ENCODE data around the gene MAPKAP1. TPM values are rescaled to one million over a fixed set of nuclear protein-coding genes. Genes with fewer than 3 reads are reported as not detected.
A peak's percentile ranks its signal among the peaks of the same experiment; 100 is the strongest.

MAPKAP1 gene
- total RNA-seq, 1 donor from 2014 or later: 56.6 TPM

GRCh38 chr9:125418404-125418803, 288.6 kb downstream of the MAPKAP1 start:
- H3F3A ChIP-seq (ENCODE audit: low read depth): no peaks in the 10 kb centered on the region
- H3K27me3 Mint-ChIP-seq (ENCODE audit: insufficient read depth, low read depth): peaks cover 4% of the 10 kb centered on the region
- H3K9me3 ChIP-seq (ENCODE audit: low read depth): no peaks in the 10 kb centered on the region
- no peaks in the 10 kb centered on the region for H3K79me2 ChIP-seq (ENCODE audit: low read depth)
- no peaks in the 10 kb centered on the region for H3K4me1 Mint-ChIP-seq
- H3K4me1 ChIP-seq: no peaks in the 10 kb centered on the region
- H3K9ac ChIP-seq: no peak overlapping the region
- H3K4me2 ChIP-seq: no peak overlapping the region
- no peak overlapping the region for H3K4me3 Mint-ChIP-seq
- no peaks in the 10 kb centered on the region for H3K36me3 Mint-ChIP-seq
- H3K9me3 Mint-ChIP-seq: no peaks in the 10 kb centered on the region
- no peak for DNase-seq (ENCODE audit: low spot score)
- H2AFZ ChIP-seq (replicated peaks): no peak overlapping the region
- no peak overlapping the region for H3K27ac Mint-ChIP-seq
- no peaks in the 10 kb centered on the region for H4K20me1 ChIP-seq (ENCODE audit: low read depth)
- no peaks in the 10 kb centered on the region for H3K27me3 ChIP-seq
- no peak overlapping the region for H3K27ac ChIP-seq
- no peaks in the 10 kb centered on the region for H3K36me3 ChIP-seq
- H3K4me3 ChIP-seq: no peak overlapping the region
- TF ChIP-seq CTCF (IDR thresholded peaks at IDR 0.05): no peak
- TF ChIP-seq EZH2 (IDR thresholded peaks at IDR 0.05): no peak
- TF ChIP-seq EZH2phosphoT487 (IDR thresholded peaks at IDR 0.05): no peak

GRCh38 chr9:125416517-125416916, 290.5 kb downstream of the MAPKAP1 start:
- H3K4me3 Mint-ChIP-seq: no peak overlapping the region
- Histone ChIP-seq H3K4me2 (no peak overlapping the region), H3K27me3 (no peaks in the 10 kb centered on the region), H3K36me3 (no peaks in the 10 kb centered on the region), H3K79me2 (ENCODE audit: low read depth) (no peaks in the 10 kb centered on the region), H3F3A (ENCODE audit: low read depth) (no peaks in the 10 kb centered on the region), H4K20me1 (ENCODE audit: low read depth) (no peaks in the 10 kb centered on the region), H3K4me1 (peaks cover 3% of the 10 kb centered on the region), H3K4me3 (no peak overlapping the region), H3K9me3 (ENCODE audit: low read depth) (no peaks in the 10 kb centered on the region), H2AFZ (replicated peaks) (no peak overlapping the region), H3K27ac (no peak overlapping the region), H3K9ac (no peak overlapping the region)
- H3K27me3 Mint-ChIP-seq (ENCODE audit: insufficient read depth, low read depth): peaks cover 6% of the 10 kb centered on the region
- no peaks in the 10 kb centered on the region for H3K36me3 Mint-ChIP-seq
- TF ChIP-seq EZH2phosphoT487 (IDR thresholded peaks at IDR 0.05): no peak
- no peak for TF ChIP-seq EZH2 (IDR thresholded peaks at IDR 0.05)
- no peak for TF ChIP-seq CTCF (IDR thresholded peaks at IDR 0.05)
- no peak for DNase-seq (ENCODE audit: low spot score)
- peaks cover 8% of the 10 kb centered on the region for H3K4me1 Mint-ChIP-seq
- no peak overlapping the region for H3K27ac Mint-ChIP-seq
- no peaks in the 10 kb centered on the region for H3K9me3 Mint-ChIP-seq

GRCh38 chr9:125415583-125416460, 291.2 kb downstream of the MAPKAP1 start:
- TF ChIP-seq EZH2phosphoT487 (IDR thresholded peaks at IDR 0.05): no peak
- TF ChIP-seq EZH2 (IDR thresholded peaks at IDR 0.05): no peak
- no peak for TF ChIP-seq CTCF (IDR thresholded peaks at IDR 0.05)
- Histone ChIP-seq H3K4me3 (no peak overlapping the region), H3K4me2 (no peak overlapping the region), H3K9me3 (ENCODE audit: low read depth) (no peaks in the 10 kb centered on the region), H3K27me3 (no peaks in the 10 kb centered on the region), H2AFZ (replicated peaks) (no peak overlapping the region), H3K27ac (no peak overlapping the region), H3K79me2 (ENCODE audit: low read depth) (no peaks in the 10 kb centered on the region), H4K20me1 (ENCODE audit: low read depth) (no peaks in the 10 kb centered on the region), H3K36me3 (no peaks in the 10 kb centered on the region), H3K9ac (no peak overlapping the region), H3K4me1 (peaks cover 3% of the 10 kb centered on the region), H3F3A (ENCODE audit: low read depth) (no peaks in the 10 kb centered on the region)
- no peak for DNase-seq (ENCODE audit: low spot score)
- no peaks in the 10 kb centered on the region for H3K9me3 Mint-ChIP-seq
- no peak overlapping the region for H3K4me3 Mint-ChIP-seq
- H3K27ac Mint-ChIP-seq: peak overlapping the region; percentile 62
- peaks cover 8% of the 10 kb centered on the region for H3K4me1 Mint-ChIP-seq
- no peaks in the 10 kb centered on the region for H3K36me3 Mint-ChIP-seq
- peaks cover 4% of the 10 kb centered on the region for H3K27me3 Mint-ChIP-seq (ENCODE audit: insufficient read depth, low read depth)
